GM23338 (cell line): ENCODE measurements around the gene FREY1. TPM values are rescaled to one million over a fixed set of nuclear protein-coding genes. Genes with fewer than 3 reads are reported as not detected.

Source experiments
- ATAC-seq: fragments of 200-7000 bp; cut with Tn5 transposase; 3 replicates; pipeline ENCODE4 v1.9.1; 2020
- DNase-seq: peaks from one replicate; pipeline ENCODE4 v3.0.0-alpha.2; 2015; ENCODE audit warnings: low spot score
- H2AFZ ChIP-seq: fragments of 200-600 bp; sonication (generic); 2 replicates; pipeline ENCODE4 v1.8.0; 2016; ENCODE audit warnings: antibody characterized with exemption, mild to moderate bottlenecking, moderate library complexity
- H3F3A ChIP-seq: fragments of 200-600 bp; sonication (generic); replicated peaks from 2 replicates; pipeline ENCODE4 v1.8.0; 2017; ENCODE audit warnings: antibody characterized with exemption, mixed run types, low read depth
- H3K27ac ChIP-seq: fragments of 200-600 bp; sonication (generic); 2 replicates; pipeline ENCODE4 v1.6.1; 2016; ENCODE audit warnings: low read depth
- H3K27me3 ChIP-seq: fragments of 200-600 bp; sonication (generic); 2 replicates; pipeline ENCODE4 v1.8.0; 2016; ENCODE audit warnings: mild to moderate bottlenecking, mixed run types, moderate library complexity; ENCODE audit not compliant: insufficient read depth
- H3K36me3 ChIP-seq: fragments of 200-600 bp; sonication (generic); 2 replicates; pipeline ENCODE4 v1.8.0; 2016; ENCODE audit warnings: mild to moderate bottlenecking; ENCODE audit not compliant: insufficient read depth
- H3K4me1 ChIP-seq: fragments of 200-600 bp; sonication (generic); 2 replicates; pipeline ENCODE4 v1.8.0; 2016; ENCODE audit warnings: mild to moderate bottlenecking, moderate library complexity; ENCODE audit not compliant: insufficient read depth
- H3K4me2 ChIP-seq: fragments of 200-600 bp; sonication (generic); 2 replicates; pipeline ENCODE4 v1.7.1; 2017; ENCODE audit warnings: mixed run types
- H3K4me3 ChIP-seq: fragments of 200-600 bp; sonication (generic); 2 replicates; pipeline ENCODE4 v1.6.1; 2016; ENCODE audit warnings: mixed run types
- H3K79me2 ChIP-seq: fragments of 200-600 bp; sonication (generic); replicated peaks from 2 replicates; pipeline ENCODE4 v1.8.0; 2017; ENCODE audit warnings: mild to moderate bottlenecking; ENCODE audit not compliant: insufficient read depth
- H3K9me2 ChIP-seq: fragments of 200-600 bp; sonication (generic); 2 replicates; pipeline ENCODE4 v1.8.0; 2017; ENCODE audit not compliant: insufficient read depth
- H4K20me1 ChIP-seq: fragments of 200-600 bp; sonication (generic); replicated peaks from 2 replicates; pipeline ENCODE4 v1.8.0; 2017; ENCODE audit warnings: mild to moderate bottlenecking; ENCODE audit not compliant: insufficient read depth
- H3K27ac Mint-ChIP-seq: 2 replicates; pipeline ENCODE4 v1.8.0; 2020; ENCODE audit warnings: inconsistent platforms, mild to moderate bottlenecking, moderate library complexity, mixed read lengths
- H3K27me3 Mint-ChIP-seq: 3 replicates; pipeline ENCODE4 v1.8.0; 2022; ENCODE audit warnings: low read depth, mild to moderate bottlenecking, moderate library complexity, mixed read lengths, inconsistent platforms; ENCODE audit not compliant: insufficient read depth, poor library complexity
- H3K36me3 Mint-ChIP-seq: 3 replicates; pipeline ENCODE4 v1.8.0; 2021; ENCODE audit warnings: low read depth, mild to moderate bottlenecking, inconsistent platforms, moderate library complexity, mixed read lengths
- H3K4me1 Mint-ChIP-seq: 3 replicates; pipeline ENCODE4 v1.8.0; 2020; ENCODE audit warnings: mild to moderate bottlenecking, inconsistent platforms, mixed read lengths
- H3K4me3 Mint-ChIP-seq: 3 replicates; pipeline ENCODE4 v1.8.0; 2021; ENCODE audit warnings: moderate library complexity, mild to moderate bottlenecking, inconsistent platforms, mixed read lengths
- H3K9me3 Mint-ChIP-seq: 3 replicates; pipeline ENCODE4 v1.8.0; 2020; ENCODE audit warnings: moderate library complexity, mild to moderate bottlenecking, inconsistent platforms, mixed read lengths
- CREB1 ChIP-seq: fragments of 250-450 bp; sonication (Bioruptor Pico); IDR thresholded peaks from 2 replicates; pipeline ENCODE4 v1.5.0; 2020; ENCODE audit warnings: low read depth, mild to moderate bottlenecking, moderate library complexity
- CTCF ChIP-seq, 2 experiments: fragments of 200-600 bp in 1 of 2; sonication (generic) in 1 of 2; conservative IDR thresholded peaks; 2 replicates each; pipeline versions ENCODE4 v1.5.1 to v1.6.1; 2016 to 2017; ENCODE audit warnings: antibody characterized with exemption in 2 of 2, low read depth in 2 of 2, mild to moderate bottlenecking in 2 of 2, moderate library complexity in 1 of 2
- EZH2 ChIP-seq: fragments of 200-600 bp; sonication (generic); IDR thresholded peaks from one replicate; pipeline ENCODE4 v1.8.0; 2017; ENCODE audit warnings: antibody characterized with exemption, mild to moderate bottlenecking, low read depth; ENCODE audit not compliant: unreplicated experiment
- EZH2phosphoT487 ChIP-seq: fragments of 200-600 bp; sonication (generic); IDR thresholded peaks from one replicate; pipeline ENCODE4 v1.8.1; 2018; ENCODE audit warnings: antibody characterized with exemption; ENCODE audit not compliant: unreplicated experiment
- JUNB ChIP-seq: IDR thresholded peaks from one replicate; pipeline ENCODE4 v1.6.1; 2016; ENCODE audit warnings: antibody characterized with exemption; ENCODE audit not compliant: unreplicated experiment
- POLR2AphosphoS5 ChIP-seq: IDR thresholded peaks from 2 replicates; pipeline ENCODE4 v1.6.1; 2016; ENCODE audit warnings: antibody characterized with exemption, low read depth
- STAT1 ChIP-seq: IDR thresholded peaks from one replicate; pipeline ENCODE4 v1.6.1; 2016; ENCODE audit warnings: antibody characterized with exemption; ENCODE audit not compliant: unreplicated experiment
- ZNF462 ChIP-seq: fragments of 250-450 bp; sonication (Bioruptor Pico); IDR thresholded peaks from 2 replicates; pipeline ENCODE4 v1.5.0; 2020; ENCODE audit warnings: mild to moderate bottlenecking, moderate library complexity
- polyA plus RNA-seq: library from polyadenylated mRNA; unstranded; fragments of >200 nt; fragmentation: Nextera tagmentation; extraction: Ambion mirVana; gene quantifications from 2 replicates; pipeline ENCODE4 v1.2.1, GENCODE V29; 2016
- total RNA-seq: library from RNA; depleted of rRNA; stranded (reverse); fragments of >200 nt; shearing (Covaris generic); gene quantifications from 2 replicates; pipeline ENCODE4 v1.2.3, GENCODE V29; 2014
- TF ChIP-seq, protein P1 (sequence below): IDR thresholded peaks from 2 replicates; pipeline ENCODE4 v1.6.1; 2016; ENCODE audit warnings: antibody characterized with exemption

FREY1 gene
- total and polyA plus RNA-seq, 2 experiments from 2014 or later, result 1.1 TPM; not detected in 1

DNA sequence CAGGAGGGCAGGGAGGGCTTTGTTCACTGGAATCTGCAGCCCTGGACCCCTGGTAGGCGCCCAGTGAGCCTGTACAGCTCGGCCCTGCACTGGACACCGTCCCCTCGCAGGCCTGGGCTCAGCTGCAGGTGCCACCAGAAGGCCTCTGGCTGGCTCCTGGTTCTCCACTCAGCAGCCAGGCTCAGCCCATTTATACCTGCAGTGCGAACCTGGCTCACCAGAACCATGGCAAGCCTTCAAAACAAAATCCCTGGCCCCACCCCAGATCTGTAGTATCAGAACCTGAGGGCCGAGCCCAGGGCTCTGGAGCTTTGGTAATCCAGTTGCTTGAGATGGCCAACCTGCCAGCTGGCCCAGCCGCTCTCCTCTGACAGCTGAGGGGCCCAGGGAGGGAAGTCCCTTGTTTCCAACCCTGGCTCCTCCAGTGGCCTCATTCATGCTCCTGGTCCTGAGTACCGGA is 870 bp upstream of the FREY1 start (continued):
- TF ChIP-seq, protein P1, sequence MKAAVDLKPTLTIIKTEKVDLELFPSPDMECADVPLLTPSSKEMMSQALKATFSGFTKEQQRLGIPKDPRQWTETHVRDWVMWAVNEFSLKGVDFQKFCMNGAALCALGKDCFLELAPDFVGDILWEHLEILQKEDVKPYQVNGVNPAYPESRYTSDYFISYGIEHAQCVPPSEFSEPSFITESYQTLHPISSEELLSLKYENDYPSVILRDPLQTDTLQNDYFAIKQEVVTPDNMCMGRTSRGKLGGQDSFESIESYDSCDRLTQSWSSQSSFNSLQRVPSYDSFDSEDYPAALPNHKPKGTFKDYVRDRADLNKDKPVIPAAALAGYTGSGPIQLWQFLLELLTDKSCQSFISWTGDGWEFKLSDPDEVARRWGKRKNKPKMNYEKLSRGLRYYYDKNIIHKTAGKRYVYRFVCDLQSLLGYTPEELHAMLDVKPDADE, result no peak
- TF ChIP-seq EZH2, result no peak
- TF ChIP-seq STAT1, result no peak
- TF ChIP-seq JUNB, result no peak
- TF ChIP-seq POLR2AphosphoS5, result no peak
- TF ChIP-seq CTCF (conservative IDR thresholded peaks at IDR 0.05; ENCODE audit: low read depth in 2 of 2), result no peak
- no peak for TF ChIP-seq CREB1 (CRISPR knock-in tag)

DNA sequence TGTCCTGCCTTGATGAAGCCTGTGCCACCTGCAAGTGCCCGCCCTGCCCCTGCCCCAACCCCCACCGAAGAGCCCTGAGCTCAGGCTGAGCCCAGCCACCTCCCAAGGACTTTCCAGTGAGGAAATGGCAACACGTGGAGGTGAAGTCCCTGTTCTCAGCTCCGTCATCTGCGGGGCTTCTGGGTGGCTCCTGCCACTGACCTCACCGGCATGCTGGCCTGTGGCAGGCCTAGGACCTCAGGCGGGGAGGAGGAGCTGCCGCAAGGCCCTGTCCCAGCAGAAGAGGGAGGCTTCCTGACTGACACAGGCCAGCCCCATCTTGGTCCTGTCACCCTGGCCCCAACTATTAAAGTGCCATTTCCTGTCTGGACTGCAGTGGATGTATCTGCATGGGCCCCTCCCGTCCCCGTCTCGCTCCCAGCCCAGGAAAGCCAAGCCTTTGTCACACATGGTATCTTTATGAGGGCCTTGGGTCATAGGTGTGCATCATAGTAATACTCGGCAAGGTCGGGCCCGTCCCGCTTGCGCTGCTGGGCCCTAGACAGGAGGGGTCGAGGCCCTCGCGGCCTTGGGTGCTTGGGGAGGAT is 882 bp downstream of the FREY1 start:
- no peak overlapping the region for H3K4me3 Mint-ChIP-seq
- no peak; the same call in 2 of the 3 replicates for ATAC-seq
- TF ChIP-seq EZH2phosphoT487 (no peak), STAT1 (no peak), ZNF462 (CRISPR knock-in tag) (no peak), POLR2AphosphoS5 (no peak), CREB1 (CRISPR knock-in tag) (no peak)
- TF ChIP-seq, protein P1, result no peak

More for the DNA sequence above, 882 bp downstream of the FREY1 start:
- H3K4me3 ChIP-seq, result no peak overlapping the region
- H3K4me2 ChIP-seq, result no peak overlapping the region
- H3K27ac ChIP-seq, result no peak overlapping the region
- no peaks in the 10 kb centered on the region for H3K36me3 ChIP-seq
- H4K20me1 ChIP-seq, result no peaks in the 10 kb centered on the region; the same call in 1 of the 2 replicates
- H3K36me3 Mint-ChIP-seq, result peaks cover 21% of the 10 kb centered on the region
- no peak for DNase-seq
- H2AFZ ChIP-seq, result no peak overlapping the region
- no peaks in the 10 kb centered on the region for H3F3A ChIP-seq
- no peaks in the 10 kb centered on the region; the same call in 2 of the 3 replicates for H3K4me1 Mint-ChIP-seq
- H3K9me2 ChIP-seq, result no peaks in the 10 kb centered on the region
- no peaks in the 10 kb centered on the region for H3K4me1 ChIP-seq
- H3K27ac Mint-ChIP-seq, result no peak overlapping the region; the same call in 1 of the 2 replicates
- no peaks in the 10 kb centered on the region; the same call in 1 of the 2 replicates for H3K79me2 ChIP-seq
- no peaks in the 10 kb centered on the region for H3K9me3 Mint-ChIP-seq
- H3K27me3 Mint-ChIP-seq, result peaks cover 25% of the 10 kb centered on the region
- no peaks in the 10 kb centered on the region for H3K27me3 ChIP-seq
